Stimulated activated CD8-positive, alpha-beta memory T cell treated with anti-CD3 and anti-CD28 coated beads, Interleukin-4, amount 100 ng/mL, for 4 hours (primary cell): ENCODE data around the gene PDIA5.

ENCODE experiments used
- DNase-seq, 2 donors: peaks; one replicate each; pipeline ENCODE4 v3.0.0-alpha.2; 2020; ENCODE audit warnings: low read depth in 2 of 2, low spot score in 1 of 2

Gene PDIA5

DNA sequence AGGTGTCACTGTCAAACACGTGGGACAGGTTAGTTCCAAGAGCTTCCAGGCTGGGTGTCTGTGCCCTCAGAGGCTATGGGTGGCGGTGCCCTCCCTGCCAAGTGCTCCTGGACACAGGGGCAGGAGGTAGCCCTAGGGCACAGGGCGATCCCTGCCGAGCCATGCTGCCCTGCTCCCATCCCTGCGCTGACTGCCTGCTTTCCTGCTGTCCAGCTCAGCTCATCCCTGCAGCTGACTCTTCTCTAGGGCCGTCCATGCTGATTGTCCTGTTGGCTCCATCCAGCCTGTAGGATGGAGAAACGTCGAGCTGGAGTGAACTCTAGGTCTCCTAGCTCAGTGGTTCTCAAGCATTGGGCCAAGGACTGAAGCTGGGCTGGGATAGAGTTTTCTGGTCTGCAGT, 3.7 kb downstream of the PDIA5 start:
- DNase-seq, result no peak

- DNase-seq, result no peak
Observed at GRCh38 chr3:123071146-123071545, 4.3 kb downstream of the PDIA5 start.

- no peak for DNase-seq
Observed at GRCh38 chr3:123071581-123071980, 4.8 kb downstream of the PDIA5 start.

GRCh38 chr3:123072152-123072551, 5.3 kb downstream of the PDIA5 start:
- no peak for DNase-seq

GRCh38 chr3:123072564-123072963, 5.7 kb downstream of the PDIA5 start:
- DNase-seq, result no peak

- no peak for DNase-seq
Observed at GRCh38 chr3:123075359-123075758, 8.5 kb downstream of the PDIA5 start.

DNA sequence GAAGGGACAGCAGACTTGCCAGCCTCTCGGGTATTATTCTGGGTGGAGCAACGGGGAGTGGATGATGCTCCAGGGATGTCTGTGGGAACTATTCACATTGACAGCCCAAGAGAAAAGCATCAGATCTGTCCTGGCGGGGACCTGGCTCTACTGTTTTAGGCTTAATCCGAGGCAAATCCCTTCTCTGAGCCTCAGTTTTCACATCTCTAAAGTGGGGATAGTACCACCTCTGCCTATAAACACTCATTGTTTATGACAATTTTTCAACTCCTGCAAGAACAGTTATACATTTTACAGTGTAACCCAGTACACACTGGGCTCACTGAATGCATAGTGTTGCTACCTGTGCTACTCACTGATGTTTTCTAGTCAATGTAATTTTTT, 9.3 kb downstream of the PDIA5 start:
- DNase-seq, result no peak

GRCh38 chr3:123076496-123077418, 9.9 kb downstream of the PDIA5 start:
- DNase-seq, result no peak

DNA sequence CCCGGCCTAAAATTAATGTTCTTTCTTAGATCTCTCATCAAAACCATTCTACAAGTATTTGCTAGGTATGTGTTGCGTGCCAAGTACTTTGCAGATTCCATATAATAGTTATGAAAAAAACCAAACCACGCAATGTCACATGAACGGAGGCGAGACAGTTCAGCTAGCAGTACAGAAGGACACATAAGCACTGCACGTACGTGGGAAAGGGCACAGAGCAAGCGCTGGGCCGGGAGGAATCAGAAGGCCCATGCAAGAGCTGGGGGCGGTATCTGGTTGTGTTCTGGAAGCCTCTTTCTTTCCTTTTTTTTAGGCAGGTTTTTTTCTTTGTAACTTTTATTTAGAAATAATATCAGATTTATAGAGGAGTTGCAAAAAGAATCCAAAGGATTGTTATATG, 11.3 kb downstream of the PDIA5 start:
- DNase-seq, result no peak

DNA sequence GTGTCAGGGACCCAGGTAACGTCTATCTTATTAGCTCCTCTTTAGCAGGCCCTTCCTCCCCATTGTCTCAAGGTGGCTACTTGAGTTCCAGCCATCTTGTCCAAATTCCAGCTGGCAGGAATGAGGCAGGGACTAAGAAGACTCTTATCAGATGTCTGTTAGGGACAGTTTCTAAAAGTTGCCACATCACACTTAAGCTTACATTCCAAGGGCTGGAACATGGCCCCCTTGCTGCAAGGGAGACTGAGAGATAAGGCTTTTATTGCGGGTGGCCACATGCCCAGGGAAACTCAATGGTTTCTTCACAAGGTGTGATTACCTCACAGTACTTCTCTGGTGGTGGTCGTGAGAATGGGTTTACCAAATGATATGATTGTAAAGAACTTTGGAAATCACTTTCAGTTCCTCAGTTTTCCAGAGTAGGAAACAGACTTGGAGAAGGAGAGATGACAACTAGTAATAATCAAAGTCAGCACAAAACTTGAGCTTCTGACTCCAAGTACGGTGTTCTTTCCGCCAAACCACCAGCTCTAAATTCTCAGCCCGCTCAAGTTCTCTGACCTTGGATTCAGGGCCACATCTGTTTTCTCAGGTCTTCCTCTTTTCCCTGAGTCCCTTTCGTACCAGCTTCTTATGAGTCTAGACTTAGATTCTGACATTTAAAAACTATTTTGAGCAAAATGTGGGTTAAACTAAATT, 14.2 kb downstream of the PDIA5 start:
- no peak for DNase-seq

GRCh38 chr3:123081718-123082369, 15.0 kb downstream of the PDIA5 start:
- no peak for DNase-seq

GRCh38 chr3:123082370-123083065, 15.7 kb downstream of the PDIA5 start:
- no peak for DNase-seq

DNA sequence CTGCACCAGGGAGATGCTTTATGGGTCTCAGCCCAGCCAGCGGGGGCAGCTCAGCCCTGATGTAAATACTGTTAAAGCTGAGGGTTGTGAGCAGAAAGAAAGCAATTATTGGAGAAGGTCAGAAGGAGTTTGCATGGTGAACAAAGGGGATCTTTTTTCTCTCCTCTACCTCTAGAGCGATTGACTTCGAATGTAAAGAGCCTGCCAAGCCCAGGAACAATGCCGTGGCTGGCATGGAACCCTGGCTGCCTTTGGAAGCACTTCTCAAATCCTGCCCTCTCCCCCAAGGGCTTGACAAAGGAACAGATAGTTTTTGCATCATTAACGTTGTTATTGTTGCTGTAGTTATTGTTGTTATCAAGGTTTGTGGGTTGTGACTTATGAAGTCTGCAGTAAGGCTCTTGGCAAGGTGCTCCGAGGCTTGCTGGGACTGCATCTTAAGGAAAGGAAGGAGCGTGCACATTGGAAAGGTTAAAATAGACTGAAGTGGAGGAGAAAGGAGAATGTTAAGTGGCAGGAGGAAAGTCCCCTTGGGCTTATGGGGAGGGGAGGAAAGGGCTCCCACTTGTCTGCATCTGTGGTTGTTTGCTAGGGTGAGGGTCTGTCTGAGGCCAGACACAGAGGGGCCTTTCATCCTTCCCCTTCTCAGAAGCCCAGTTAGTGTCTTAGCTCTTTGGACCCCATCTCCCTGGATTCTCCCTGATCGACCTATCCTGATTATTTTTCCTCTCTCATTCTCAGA, 16.7 kb downstream of the PDIA5 start:
- no peak for DNase-seq

- no peak for DNase-seq
Observed at GRCh38 chr3:123084192-123084591, 17.4 kb downstream of the PDIA5 start.

GRCh38 chr3:123084738-123085237, 18.0 kb downstream of the PDIA5 start:
- no peak for DNase-seq

DNA sequence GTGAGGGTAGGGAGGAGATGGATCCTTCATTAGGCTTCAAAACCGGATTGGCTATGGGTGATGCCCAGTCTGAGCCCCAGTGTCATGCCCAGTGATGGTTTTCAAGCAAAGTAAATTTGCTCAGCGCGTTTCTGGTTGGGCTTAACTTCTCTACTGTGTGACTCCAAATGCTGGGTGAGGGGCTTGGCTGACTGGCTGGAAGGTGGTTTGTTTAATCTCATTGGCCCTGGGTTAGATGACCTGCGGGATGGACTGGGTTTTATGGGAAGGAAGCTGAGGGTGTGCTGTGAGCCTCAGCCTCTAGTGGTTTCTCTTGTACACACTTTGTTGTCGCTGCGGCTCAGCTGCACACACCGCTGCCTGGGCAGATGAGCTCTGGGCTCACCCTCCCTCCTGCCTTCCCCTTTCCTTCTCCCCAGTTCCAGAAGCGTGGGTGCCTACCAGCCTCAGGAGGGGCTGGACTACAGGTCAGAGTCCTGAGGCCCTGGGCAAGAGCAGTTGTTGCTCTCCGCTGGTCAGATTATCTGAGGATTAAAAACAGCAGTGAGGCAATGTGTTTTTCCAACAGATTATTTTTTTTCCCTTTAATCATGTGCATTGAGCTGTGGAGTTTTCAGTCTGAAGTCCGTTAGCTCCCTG, 18.6 kb downstream of the PDIA5 start:
- no peak for DNase-seq

GRCh38 chr3:123085932-123086627, 19.3 kb downstream of the PDIA5 start:
- no peak for DNase-seq

DNA sequence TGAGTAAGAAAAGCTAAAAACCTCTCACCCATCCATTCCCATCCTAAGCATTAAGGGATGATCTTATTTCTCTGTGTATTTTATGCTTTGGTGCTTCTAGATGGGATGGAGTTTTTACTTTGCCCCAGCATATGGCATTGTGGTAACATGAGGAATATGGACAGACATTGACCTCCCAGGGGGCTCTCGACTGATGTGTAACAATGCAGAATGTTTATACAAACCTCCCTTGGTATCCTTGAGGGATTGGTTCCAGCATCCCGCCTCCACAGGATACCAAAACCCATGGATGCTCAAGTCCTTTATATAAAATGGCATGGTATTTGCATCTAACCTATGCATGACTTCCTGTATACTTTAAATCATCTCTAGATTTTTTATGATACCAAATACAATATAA, 21.6 kb downstream of the PDIA5 start:
- no peak for DNase-seq

DNA sequence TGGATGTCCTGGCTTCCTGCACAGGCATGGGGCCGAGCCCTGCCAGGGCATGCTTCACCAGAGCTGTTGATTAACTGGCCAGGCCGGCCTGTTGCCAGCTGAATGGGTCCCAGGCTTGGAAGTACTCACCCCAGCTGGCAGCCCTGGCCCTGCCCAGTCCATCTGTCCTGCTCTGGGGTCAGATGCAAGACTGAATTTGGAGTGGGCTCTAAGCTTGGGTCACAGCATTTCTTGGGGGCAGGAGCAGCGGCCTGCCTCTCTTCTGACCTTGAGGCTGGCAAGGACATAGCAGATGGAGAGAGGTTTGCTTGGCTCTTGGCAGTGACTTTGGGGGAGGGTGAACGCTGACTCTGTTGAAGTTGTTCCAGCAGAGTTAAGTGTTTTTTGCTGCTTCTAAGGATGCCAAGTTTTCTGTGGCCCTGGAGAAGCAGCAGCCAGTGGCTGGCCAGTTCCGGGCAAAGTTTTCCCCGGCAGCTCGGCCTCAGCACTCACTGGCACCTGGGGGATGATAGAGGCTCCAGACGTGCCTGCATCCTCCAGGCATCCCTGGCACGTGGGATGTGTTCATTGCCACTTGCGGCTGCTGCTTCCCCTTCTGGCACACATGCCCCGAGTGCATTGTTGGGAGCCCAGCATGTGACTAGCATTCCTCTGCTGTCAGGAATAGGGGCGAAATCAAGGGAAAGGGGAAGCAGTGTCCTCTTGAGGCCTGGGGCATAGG, 22.9 kb downstream of the PDIA5 start:
- DNase-seq, result no peak
